Measurements from ENCODE around the gene SLC43A1.
"Not testable (repeated sequence)": the region's sequence is repeated elsewhere in the genome, so short reads cannot be mapped to it uniquely, and the experiment has no call there.

Gene SLC43A1

GRCh38 chr11:57459164-57460021, 56.1 kb downstream of the SLC43A1 start:
- no peak for DNase-seq

- peak; percentile 1 for DNase-seq
Observed at GRCh38 chr11:57458410-57459163, 56.9 kb downstream of the SLC43A1 start.

GRCh38 chr11:57458060-57458409, 57.5 kb downstream of the SLC43A1 start:
- no peak for DNase-seq

GRCh38 chr11:57457643-57458023, 57.9 kb downstream of the SLC43A1 start:
- peak; percentile 28 for DNase-seq

GRCh38 chr11:57456960-57457642, 58.4 kb downstream of the SLC43A1 start:
- DNase-seq: peak; percentile 36

GRCh38 chr11:57453543-57454177, 61.8 kb downstream of the SLC43A1 start:
- peak; percentile 2 for DNase-seq

- DNase-seq: no peak
Observed at GRCh38 chr11:57446055-57446454, 69.4 kb downstream of the SLC43A1 start.

- not testable (repeated sequence) for DNase-seq
Observed at GRCh38 chr11:57445122-57445394, 70.4 kb downstream of the SLC43A1 start.

- DNase-seq: no peak
Observed at GRCh38 chr11:57444362-57445121, 71.0 kb downstream of the SLC43A1 start.

GRCh38 chr11:57440744-57441414, 74.6 kb downstream of the SLC43A1 start:
- peak; percentile 7 for DNase-seq

GRCh38 chr11:57439786-57440185, 75.7 kb downstream of the SLC43A1 start:
- no peak for DNase-seq

- no peak for DNase-seq
Observed at GRCh38 chr11:57438345-57439285, 76.9 kb downstream of the SLC43A1 start.

- no peak for DNase-seq
Observed at GRCh38 chr11:57436031-57436430, 79.5 kb downstream of the SLC43A1 start.

GRCh38 chr11:57434640-57435546, 80.6 kb downstream of the SLC43A1 start:
- DNase-seq: no peak
